ENCODE results near the gene PCF11. TPM values are rescaled to one million over a fixed set of nuclear protein-coding genes. Genes with fewer than 3 reads are reported as not detected.

PCF11 gene
- total RNA-seq, 1 experiment from 2014 or later, result 41.9 TPM

- ATAC-seq (no peak), DNase-seq (ENCODE audit: low read depth, low spot score) (no peak)
- BruUV-seq (replicated peaks), result no TSS peak
- POLR2A ChIA-PET, result no interaction called here
- Histone ChIP-seq H3K9ac (ENCODE audit: low read length) (no peak overlapping the region), H4K20me1 (ENCODE audit: insufficient read depth) (peaks cover 27% of the 10 kb centered on the region; the same call in 1 of the 2 replicates), H3K4me3 (replicated peaks in 1 of 2; ENCODE audit: low read depth in 1 of 2, low read length in 2 of 2) (no peak overlapping the region), H3K4me2 (ENCODE audit: low read length) (no peak overlapping the region), H3K9me2 (ENCODE audit: insufficient read depth) (no peaks in the 10 kb centered on the region), H2AFZ (ENCODE audit: low read depth, low read length, poor library complexity, severe bottlenecking) (no peak overlapping the region), H3K79me2 (ENCODE audit: insufficient read depth, low read length) (peaks cover 98% of the 10 kb centered on the region), H3K27me3 (ENCODE audit: insufficient read depth, low read length) (no peaks in the 10 kb centered on the region), H3K27ac (ENCODE audit: low read depth, low read length) (no peak overlapping the region), H3K4me1 (ENCODE audit: control insufficient read depth in 1 of 2, insufficient read depth in 2 of 2, low read length in 2 of 2) (peaks cover 5 to 18% of the 10 kb centered on the region in 2 experiments; a peak in 3 of 4 replicates), H3K36me3 (ENCODE audit: control insufficient read depth in 1 of 2, insufficient read depth in 2 of 2, low read length in 2 of 2) (peaks cover 38 to 45% of the 10 kb centered on the region in 2 experiments), H3K9me3 (ENCODE audit: control insufficient read depth in 1 of 2, insufficient read depth in 1 of 2, low read depth in 1 of 2, low read length in 2 of 2) (no peaks in the 10 kb centered on the region)
- RAD21 ChIA-PET (ENCODE audit: low non-redundant PET in 1 of 2, low total read pairs in 2 of 2, uncharacterized antibody in 2 of 2, unreplicated experiment in 2 of 2), result no interaction called here
- TF ChIP-seq EZH2phosphoT487 (IDR thresholded peaks at IDR 0.05; ENCODE audit: borderline replicate concordance) (no peak), SRF (IDR thresholded peaks at IDR 0.05; ENCODE audit: low read depth) (no peak), ZNF274 (IDR thresholded peaks at IDR 0.05; ENCODE audit: low read depth, low read length) (no peak), ZBTB33 (IDR thresholded peaks at IDR 0.05; ENCODE audit: extremely low read depth, insufficient replicate concordance, low read length) (no peak)
- intact Hi-C loops (cut with micrococcal nuclease), result no loop called here
- CTCF ChIA-PET, result no interaction called here
Measured at GRCh38 chr11:83162377-83162776, 5.4 kb downstream of the PCF11 start.

- BruUV-seq (replicated peaks), result no TSS peak
- POLR2A ChIA-PET, result no interaction called here
- no peak for TF ChIP-seq CBX3 (IDR thresholded peaks at IDR 0.05; ENCODE audit: low read depth)
- TF ChIP-seq JUND (IDR thresholded peaks at IDR 0.05), result no peak
- TF ChIP-seq CEBPB (IDR thresholded peaks at IDR 0.05; ENCODE audit: low read depth), result no peak
- TF ChIP-seq POLR2A (IDR thresholded peaks at IDR 0.05; ENCODE audit: borderline replicate concordance, extremely low read depth, insufficient read depth, insufficient read length), result no peak
- TF ChIP-seq TCF7L2 (IDR thresholded peaks at IDR 0.05; ENCODE audit: borderline replicate concordance, extremely low read depth, insufficient read depth, insufficient read length), result no peak
- TF ChIP-seq RAD21 (IDR thresholded peaks at IDR 0.05; ENCODE audit: low read depth), result no peak
- TF ChIP-seq ZBTB33 (IDR thresholded peaks at IDR 0.05; ENCODE audit: extremely low read depth, insufficient replicate concordance, low read length), result no peak
- TF ChIP-seq EZH2phosphoT487 (IDR thresholded peaks at IDR 0.05; ENCODE audit: borderline replicate concordance), result no peak
- no peak for TF ChIP-seq MAX (IDR thresholded peaks at IDR 0.05)
- no peak for TF ChIP-seq SP1 (IDR thresholded peaks at IDR 0.05; ENCODE audit: low read depth)
- TF ChIP-seq ZFX (IDR thresholded peaks at IDR 0.05), result no peak
- no peak for TF ChIP-seq EZH2 (IDR thresholded peaks at IDR 0.05)
- no peak for TF ChIP-seq ATF3 (IDR thresholded peaks at IDR 0.05)
- TF ChIP-seq SIN3A (IDR thresholded peaks at IDR 0.05; ENCODE audit: low read depth), result no peak
- no peak for TF ChIP-seq FOSL1 (IDR thresholded peaks at IDR 0.05; ENCODE audit: low read depth)
- no peak for TF ChIP-seq EGR1 (IDR thresholded peaks at IDR 0.05; ENCODE audit: low read depth)
Measured at GRCh38 chr11:83166193-83166866, 9.4 kb downstream of the PCF11 start.

More at GRCh38 chr11:83166193-83166866, 9.4 kb downstream of the PCF11 start:
- ChIA-PET RAD21 (ENCODE audit: low non-redundant PET in 1 of 2, low total read pairs in 2 of 2, uncharacterized antibody in 2 of 2, unreplicated experiment in 2 of 2) (no interaction called here), CTCF (no interaction called here)
- H3K27me3 ChIP-seq (ENCODE audit: insufficient read depth, low read length), result no peaks in the 10 kb centered on the region
- H3K4me1 ChIP-seq (ENCODE audit: control insufficient read depth in 1 of 2, insufficient read depth in 2 of 2, low read length in 2 of 2), result no peaks in the 10 kb centered on the region
- H3K27ac ChIP-seq (ENCODE audit: low read depth, low read length), result no peak overlapping the region
- peaks cover 15% of the 10 kb centered on the region; the same call in 1 of the 2 replicates for H4K20me1 ChIP-seq (ENCODE audit: insufficient read depth)
- H3K9me2 ChIP-seq (ENCODE audit: insufficient read depth), result no peaks in the 10 kb centered on the region
- ATAC-seq, result no peak
- DNase-seq (ENCODE audit: low read depth, low spot score), result no peak
- H2AFZ ChIP-seq (ENCODE audit: low read depth, low read length, poor library complexity, severe bottlenecking), result no peak overlapping the region
- no peak overlapping the region for H3K4me2 ChIP-seq (ENCODE audit: low read length)
- peaks cover 98% of the 10 kb centered on the region for H3K79me2 ChIP-seq (ENCODE audit: insufficient read depth, low read length)
- no peak overlapping the region for H3K9ac ChIP-seq (ENCODE audit: low read length)
- H3K36me3 ChIP-seq (ENCODE audit: control insufficient read depth in 1 of 2, insufficient read depth in 2 of 2, low read length in 2 of 2), result peaks cover 53 to 54% of the 10 kb centered on the region in 2 experiments
- intact Hi-C loops (cut with micrococcal nuclease), result no loop called here
- no peak overlapping the region for H3K4me3 ChIP-seq (replicated peaks in 1 of 2; ENCODE audit: low read depth in 1 of 2, low read length in 2 of 2)
- H3K9me3 ChIP-seq (ENCODE audit: control insufficient read depth in 1 of 2, insufficient read depth in 1 of 2, low read depth in 1 of 2, low read length in 2 of 2), result no peaks in the 10 kb centered on the region

Measured in HCT116 (cell line).